NCI-H510A (cell line): Measurements from ENCODE around the gene ATP1A1.

Source experiments
- DNase-seq: peaks from one replicate; lab custom pipeline; 2025; lab: John Stamatoyannopoulos, UW

The ATP1A1 gene

GRCh38 chr1:116439701-116440100 is 66.7 kb downstream of the ATP1A1 start:
- DNase-seq: no peak

- no peak for DNase-seq
Observed at GRCh38 chr1:116440731-116441130, 67.7 kb downstream of the ATP1A1 start.

GRCh38 chr1:116445534-116445933 is 72.5 kb downstream of the ATP1A1 start:
- DNase-seq: no peak

GRCh38 chr1:116446686-116447085 is 73.6 kb downstream of the ATP1A1 start:
- DNase-seq: no peak

GRCh38 chr1:116448785-116449385 is 75.8 kb downstream of the ATP1A1 start:
- no peak for DNase-seq

- no peak for DNase-seq
Observed at GRCh38 chr1:116449578-116449977, 76.5 kb downstream of the ATP1A1 start.

- no peak for DNase-seq
Observed at GRCh38 chr1:116451702-116452101, 78.7 kb downstream of the ATP1A1 start.

GRCh38 chr1:116453481-116453880 is 80.4 kb downstream of the ATP1A1 start:
- DNase-seq: no peak

- DNase-seq: no peak
Observed at GRCh38 chr1:116453906-116454305, 80.9 kb downstream of the ATP1A1 start.
